ENCODE data around the gene CEP162.

- TF ChIP-seq CTCF (IDR thresholded peaks at IDR 0.05) (no peak), ZFX (IDR thresholded peaks at IDR 0.05; ENCODE audit: borderline replicate concordance) (no peak)
Observed at GRCh38 chr6:84107495-84107894, 119.9 kb downstream of the CEP162 start.

Measured in 22Rv1 (cell line).